Left ventricle myocardium superior (tissue), 1 donor: ENCODE measurements around the gene IRAK4. TPM values are rescaled to one million over a fixed set of nuclear protein-coding genes. Genes with fewer than 3 reads are reported as not detected.

Source experiments
- ATAC-seq: fragments of 200-7000 bp; cut with Tn5 transposase; one replicate; pipeline ENCODE4 v1.9.1; 2020; ENCODE audit warnings: mild to moderate bottlenecking, moderate library complexity
- DNase-seq: peaks from one replicate; pipeline ENCODE4 v3.0.0-alpha.2; 2020
- intact Hi-C: fragments of 100-400 bp; cut with micrococcal nuclease; formaldehyde crosslinking; loops from one replicate; pipeline ENCODE4 v1.11.0; 2022
- total RNA-seq: library from RNA; stranded (reverse); fragmentation: NEBNext Ultra II Directional; extraction: Animal tissue kit (Norgen Biotek cat#: 25700); gene quantifications from one replicate; pipeline ENCODE4 v1.2.1, GENCODE V29; 2021
- donor health status: DM: no; HTN: yes; CAD: no; lungs with severe emphysema.

Gene IRAK4
- total RNA-seq, 1 donor from 2014 or later, result 4.3 TPM

- DNase-seq, result no peak
- intact Hi-C loops, result no loop called here
- ATAC-seq, result no peak
Observed at GRCh38 chr12:43826681-43827080, 67.9 kb downstream of the IRAK4 start.

- intact Hi-C loops, result no loop called here
- ATAC-seq (no peak), DNase-seq (no peak)
Observed at GRCh38 chr12:43827093-43827492, 68.3 kb downstream of the IRAK4 start.

- ATAC-seq (no peak), DNase-seq (no peak)
- intact Hi-C loops, result no loop called here
Observed at GRCh38 chr12:43832463-43833168, 73.9 kb downstream of the IRAK4 start.

- ATAC-seq, result peak; percentile 1
- intact Hi-C loops, result no loop called here
- DNase-seq, result no peak
Observed at GRCh38 chr12:43835264-43835655, 76.5 kb downstream of the IRAK4 start.

- ATAC-seq (peak; percentile 95), DNase-seq (peak; percentile 90)
- intact Hi-C loops, result no loop called here
Observed at GRCh38 chr12:43835656-43836474, 77.1 kb downstream of the IRAK4 start, which contains the start of gene TMEM117. Gene TMEM117, plus strand, starts transcription at chr12:43836081.

GRCh38 chr12:43836475-43836989 lies 77.8 kb downstream of the IRAK4 start:
- ATAC-seq, result peak; percentile 55
- intact Hi-C loops, result no loop called here
- DNase-seq, result no peak

Other genes starting within 250 kb of the IRAK4 start
- not detected for gene ADAMTS20, start 206.7 kb upstream of the IRAK4 start, total RNA-seq
- gene PUS7L, start 161 bp upstream of the IRAK4 start, total RNA-seq, result 5.1 TPM
- 12.4 TPM for gene TWF1, start 47.4 kb downstream of the IRAK4 start, total RNA-seq
- 7.1 TPM for gene TMEM117, start 77.1 kb downstream of the IRAK4 start, total RNA-seq